HepG2 (cell line): ENCODE results near the gene LARP1B. TPM values are rescaled to one million over a fixed set of nuclear protein-coding genes. Genes with fewer than 3 reads are reported as not detected.

Source experiments
- KDM5B ChIP-seq: sonication (generic); formaldehyde crosslinking; IDR thresholded peaks from 2 replicates; pipeline ENCODE4 v1.4.0; 2020; ENCODE audit warnings: missing genetic modification reagents, mild to moderate bottlenecking, borderline replicate concordance
- MLLT10 ChIP-seq: sonication (generic); formaldehyde crosslinking; IDR thresholded peaks from 2 replicates; pipeline ENCODE4 v1.4.0; 2020; ENCODE audit warnings: missing genetic modification reagents
- SP5 ChIP-seq: IDR thresholded peaks from 2 replicates; pipeline ENCODE4 v1.6.1; 2016; ENCODE audit warnings: low read depth, borderline replicate concordance
- THAP9 ChIP-seq: sonication (generic); formaldehyde crosslinking; IDR thresholded peaks from 2 replicates; pipeline ENCODE4; 2020; ENCODE audit warnings: missing genetic modification reagents, mild to moderate bottlenecking, borderline replicate concordance
- ZNF260 ChIP-seq: sonication (generic); formaldehyde crosslinking; IDR thresholded peaks from 2 replicates; pipeline ENCODE4 v1.4.0; 2020; ENCODE audit warnings: missing genetic modification reagents, low read depth, mild to moderate bottlenecking, borderline replicate concordance
- ZNF276 ChIP-seq: sonication (generic); formaldehyde crosslinking; IDR thresholded peaks from 2 replicates; pipeline ENCODE4 v1.4.0; 2020; ENCODE audit warnings: mild to moderate bottlenecking, low read depth, missing genetic modification reagents
- ZNF430 ChIP-seq: sonication (generic); formaldehyde crosslinking; IDR thresholded peaks from 2 replicates; pipeline ENCODE4 v1.9.0; 2021; ENCODE audit warnings: mild to moderate bottlenecking, missing genetic modification reagents
- ZNF552 ChIP-seq: sonication (generic); formaldehyde crosslinking; IDR thresholded peaks from 2 replicates; pipeline ENCODE4 v1.9.0; 2022; ENCODE audit warnings: missing genetic modification reagents, mild to moderate bottlenecking, borderline replicate concordance
- polyA plus RNA-seq, 8 experiments: library from polyadenylated mRNA; depleted of rRNA in 3 of 8; stranded (reverse) in 7 of 8; unstranded in 1 of 8; fragments of >200 nt; fragmentation: Illumina TruSeq in 4 of 8; extraction: Trizol in 4 of 8; gene quantifications; 2 replicates each; pipeline versions ENCODE4 v1.2.1 to v1.2.3, GENCODE V29; 2011 to 2016; ENCODE audit warnings: low read depth in 4 of 8, missing spikeins in 1 of 8, mixed read lengths in 1 of 8; ENCODE audit not compliant: insufficient read depth in 1 of 8
- total RNA-seq, 5 experiments: library from RNA; depleted of rRNA; stranded (reverse); fragments of >200 nt; fragmentation: Illumina TruSeq; extraction: Trizol; gene quantifications; 2 replicates each; pipeline ENCODE4 v1.2.3, GENCODE V29; 2016; ENCODE audit warnings: low read depth in 1 of 5
- TF ChIP-seq, protein P1 (sequence below): sonication (generic); formaldehyde crosslinking; IDR thresholded peaks from 2 replicates; pipeline ENCODE4 v1.9.0; 2021; ENCODE audit warnings: missing genetic modification reagents, borderline replicate concordance

The LARP1B gene
- total and polyA plus RNA-seq, 2 of the 13 experiments (the other 11 are each of a cell fraction or from before 2014, with no cell fraction given): 19.2 to 52.7 TPM

DNA sequence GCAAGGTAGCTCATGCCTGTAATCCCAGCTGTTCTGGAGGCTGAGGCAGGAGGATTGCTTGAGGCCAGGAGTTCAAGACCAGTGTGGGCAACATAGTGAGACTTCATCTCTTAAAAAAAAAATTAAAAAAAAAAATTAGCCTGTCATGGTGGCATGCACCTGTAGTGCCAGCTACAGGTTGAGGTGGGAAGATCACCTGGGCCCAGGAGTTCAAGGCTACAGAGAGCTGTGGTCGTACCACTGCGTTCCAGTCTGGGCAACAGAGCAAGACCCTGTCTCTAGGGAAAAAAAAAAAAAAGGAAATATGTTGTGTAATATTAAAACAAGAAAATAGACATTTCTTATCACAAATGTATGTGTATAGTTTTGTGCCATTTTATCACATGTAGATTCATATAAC lies 97.8 kb downstream of the LARP1B start (continued):
- TF ChIP-seq THAP9 (CRISPR knock-in tag) (no peak), ZNF276 (CRISPR knock-in tag) (no peak), ZNF430 (no peak), ZNF260 (CRISPR knock-in tag) (no peak), KDM5B (CRISPR knock-in tag) (no peak), MLLT10 (CRISPR knock-in tag) (no peak), ZNF552 (CRISPR knock-in tag) (no peak), SP5 (CRISPR knock-in tag) (no peak)
- TF ChIP-seq, protein P1, sequence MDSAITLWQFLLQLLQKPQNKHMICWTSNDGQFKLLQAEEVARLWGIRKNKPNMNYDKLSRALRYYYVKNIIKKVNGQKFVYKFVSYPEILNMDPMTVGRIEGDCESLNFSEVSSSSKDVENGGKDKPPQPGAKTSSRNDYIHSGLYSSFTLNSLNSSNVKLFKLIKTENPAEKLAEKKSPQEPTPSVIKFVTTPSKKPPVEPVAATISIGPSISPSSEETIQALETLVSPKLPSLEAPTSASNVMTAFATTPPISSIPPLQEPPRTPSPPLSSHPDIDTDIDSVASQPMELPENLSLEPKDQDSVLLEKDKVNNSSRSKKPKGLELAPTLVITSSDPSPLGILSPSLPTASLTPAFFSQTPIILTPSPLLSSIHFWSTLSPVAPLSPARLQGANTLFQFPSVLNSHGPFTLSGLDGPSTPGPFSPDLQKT (CRISPR knock-in tag): no peak
- TF ChIP-seq, all 625 proteins: peak for 0
